Suprapubic skin (tissue), 4 donors: ENCODE measurements around the gene AKAP13.

Source experiments
- POLR2A ChIP-seq, 2 donors: fragments of 450-650 bp; IDR thresholded peaks; one replicate each; pipeline ENCODE4 v1.6.1; 2017; ENCODE audit warnings: antibody characterized with exemption in 2 of 2, mild to moderate bottlenecking in 2 of 2, moderate library complexity in 2 of 2
- POLR2AphosphoS5 ChIP-seq, 3 donors: sonication (generic); formaldehyde crosslinking; IDR thresholded peaks; one replicate each; pipeline ENCODE4 v1.6.1; 2017; ENCODE audit warnings: antibody characterized with exemption in 3 of 3
- TF ChIP-seq, protein P1 (sequence below), 2 donors: fragments of 200-600 bp in 1 of 2; fragments of 450-650 bp in 1 of 2; sonication (generic) in 1 of 2; IDR thresholded peaks; one replicate each; pipeline ENCODE4 v1.5.1; 2016 to 2019; ENCODE audit warnings: antibody characterized with exemption in 2 of 2, mild to moderate bottlenecking in 1 of 2, moderate library complexity in 1 of 2

DNA sequence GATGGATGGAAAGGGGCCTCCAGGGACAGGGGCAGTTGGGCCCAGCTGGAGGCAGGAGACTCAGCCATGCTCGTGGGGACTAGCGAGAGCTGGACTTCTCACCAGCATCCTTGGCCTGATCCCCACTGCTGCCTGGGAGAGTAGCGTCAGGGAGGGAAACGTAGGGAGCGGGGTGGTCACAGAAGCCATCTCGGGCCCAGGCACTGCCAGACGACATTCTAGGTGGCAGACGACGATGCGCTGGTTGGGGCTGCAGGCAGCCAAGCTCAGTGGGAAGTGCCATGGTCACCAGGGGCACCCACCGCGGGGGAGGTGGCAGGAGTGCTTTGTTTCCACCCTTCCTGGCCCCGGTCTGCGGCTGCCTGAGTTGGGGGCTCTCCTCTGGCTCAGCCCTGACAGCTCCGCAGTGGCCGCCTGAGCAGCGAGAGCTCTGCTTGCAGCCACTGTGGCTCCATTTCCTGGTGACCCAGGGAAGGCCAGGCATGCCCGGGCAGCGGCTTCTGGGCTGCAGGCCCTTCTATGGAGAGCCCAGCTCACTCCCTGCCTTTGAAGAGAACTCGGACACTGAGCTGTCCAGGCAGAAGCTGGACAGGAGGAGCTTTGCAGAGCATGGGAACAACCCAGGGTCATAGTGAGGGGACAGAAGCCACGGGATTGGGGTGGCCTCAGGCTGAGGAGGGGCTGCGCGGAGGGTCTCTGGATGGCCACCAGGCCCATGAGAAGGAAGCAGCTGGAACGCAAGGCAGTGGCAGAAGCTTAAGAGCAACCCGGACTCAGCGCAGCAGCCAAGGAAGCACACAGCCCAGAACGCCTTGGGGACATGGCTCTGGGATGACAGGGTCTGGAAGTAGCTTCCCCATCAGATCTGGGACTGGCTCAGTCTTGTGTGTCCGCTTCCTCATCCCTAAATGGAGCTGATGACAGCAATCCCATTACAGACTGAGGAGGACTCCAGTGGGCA is 383.6 kb downstream of the AKAP13 start:
- TF ChIP-seq, protein P1, sequence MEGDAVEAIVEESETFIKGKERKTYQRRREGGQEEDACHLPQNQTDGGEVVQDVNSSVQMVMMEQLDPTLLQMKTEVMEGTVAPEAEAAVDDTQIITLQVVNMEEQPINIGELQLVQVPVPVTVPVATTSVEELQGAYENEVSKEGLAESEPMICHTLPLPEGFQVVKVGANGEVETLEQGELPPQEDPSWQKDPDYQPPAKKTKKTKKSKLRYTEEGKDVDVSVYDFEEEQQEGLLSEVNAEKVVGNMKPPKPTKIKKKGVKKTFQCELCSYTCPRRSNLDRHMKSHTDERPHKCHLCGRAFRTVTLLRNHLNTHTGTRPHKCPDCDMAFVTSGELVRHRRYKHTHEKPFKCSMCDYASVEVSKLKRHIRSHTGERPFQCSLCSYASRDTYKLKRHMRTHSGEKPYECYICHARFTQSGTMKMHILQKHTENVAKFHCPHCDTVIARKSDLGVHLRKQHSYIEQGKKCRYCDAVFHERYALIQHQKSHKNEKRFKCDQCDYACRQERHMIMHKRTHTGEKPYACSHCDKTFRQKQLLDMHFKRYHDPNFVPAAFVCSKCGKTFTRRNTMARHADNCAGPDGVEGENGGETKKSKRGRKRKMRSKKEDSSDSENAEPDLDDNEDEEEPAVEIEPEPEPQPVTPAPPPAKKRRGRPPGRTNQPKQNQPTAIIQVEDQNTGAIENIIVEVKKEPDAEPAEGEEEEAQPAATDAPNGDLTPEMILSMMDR (IDR thresholded peaks at IDR 0.05): no peak
- TF ChIP-seq POLR2A (IDR thresholded peaks at IDR 0.05) (no peak), POLR2AphosphoS5 (IDR thresholded peaks at IDR 0.05) (no peak)
